NOMO-1 treated with DMSO at 0.1 percent for 48 hours (cell line): Measurements from ENCODE around the gene CD200R1L.
A peak's percentile ranks its signal among the peaks of the same experiment; 100 is the strongest.
"Not testable (repeated sequence)": the region's sequence is repeated elsewhere in the genome, so short reads cannot be mapped to it uniquely, and the experiment has no call there.

ENCODE experiments used
- DNase-seq: peaks from one replicate; lab custom pipeline; 2025; ENCODE audit not compliant: unreplicated experiment; lab: John Stamatoyannopoulos, UW

Gene CD200R1L

DNA sequence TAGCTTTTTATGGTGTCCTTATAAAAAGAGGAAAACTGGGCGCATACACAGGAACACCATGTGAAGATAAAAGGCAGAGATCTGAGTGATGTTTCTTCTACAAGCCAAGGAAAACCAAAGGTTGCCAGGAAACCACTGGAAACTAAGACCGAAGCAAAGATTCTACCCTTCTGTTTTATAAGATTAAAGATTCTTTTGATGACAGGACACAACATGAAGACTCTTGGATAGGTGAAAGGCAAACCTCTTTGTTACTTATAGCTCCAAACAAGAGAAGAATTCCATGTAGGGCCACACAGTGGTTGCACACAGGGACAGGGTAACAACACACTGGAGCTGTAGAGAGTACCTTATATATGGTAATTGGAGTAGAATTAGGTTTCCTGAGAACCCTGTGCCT lies at the start of gene CD200R1L:
CD200R1L (minus strand) TSS at position 101 of the 400 bp plus-strand sequence. CDS start 17,497 bp downstream, outside the sequence.
- DNase-seq = no peak

GRCh38 chr3:112894258-112894657 lies 47.6 kb upstream of the CD200R1L start:
- DNase-seq = no peak

GRCh38 chr3:112889357-112889756 lies 42.7 kb upstream of the CD200R1L start:
- no peak for DNase-seq

DNA sequence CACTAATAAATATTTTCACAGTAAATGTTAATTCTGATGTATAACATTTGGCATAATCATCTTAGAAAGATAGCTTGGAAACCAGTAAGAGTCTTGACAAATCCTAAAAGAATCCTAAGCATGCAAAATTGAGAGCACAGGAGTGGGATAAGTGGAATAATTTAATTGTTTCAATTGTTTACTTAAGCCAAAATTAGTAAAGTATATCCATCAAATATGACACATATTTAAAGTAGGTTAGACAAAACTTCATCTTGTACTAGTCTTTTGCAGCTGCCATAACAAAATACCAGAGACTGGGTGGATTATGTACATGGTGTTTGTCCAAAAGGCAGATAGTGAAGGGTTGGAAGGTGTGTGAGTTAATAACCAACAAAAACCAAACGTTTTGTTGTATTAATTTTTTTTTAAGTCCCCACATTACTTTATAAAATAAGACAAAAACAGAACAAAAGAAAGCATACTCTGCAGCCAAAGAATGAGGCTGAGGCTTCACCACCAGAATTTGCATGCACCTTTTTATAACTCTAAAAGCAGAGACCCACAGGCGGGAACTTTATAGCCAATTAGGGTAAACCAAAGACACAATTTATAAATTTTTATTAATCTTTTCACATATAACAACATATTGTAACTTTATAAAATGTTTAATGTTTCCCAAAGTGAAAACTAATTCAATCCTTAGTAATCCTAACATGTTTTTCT lies 41.9 kb upstream of the CD200R1L start:
- DNase-seq = no peak

- no peak for DNase-seq
These were observed 38.1 kb upstream of the CD200R1L start for GRCh38 chr3:112884678-112885290.

GRCh38 chr3:112881891-112882290 lies 35.2 kb upstream of the CD200R1L start:
- DNase-seq = no peak

DNA sequence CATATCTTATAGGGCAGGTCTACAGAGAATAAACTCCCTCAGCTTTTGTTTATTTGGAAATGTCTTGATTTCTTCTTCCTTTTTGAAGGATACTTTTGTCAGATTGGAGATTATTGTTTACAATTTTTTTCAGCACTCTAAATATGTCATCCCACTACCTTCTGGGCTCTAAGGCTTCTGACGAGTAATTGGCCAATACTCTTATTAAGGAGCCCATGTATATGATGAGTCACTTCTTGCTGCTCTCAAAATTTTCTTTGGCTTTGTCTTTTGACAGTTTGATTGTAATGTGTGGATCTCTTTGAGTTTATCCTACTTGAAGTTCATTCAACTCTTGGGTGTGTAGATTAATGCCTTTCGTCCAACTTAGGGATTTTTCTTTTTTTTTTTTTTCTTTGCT lies 28.9 kb upstream of the CD200R1L start:
- peak; percentile 45 for DNase-seq

- no peak for DNase-seq
These were observed 28.1 kb upstream of the CD200R1L start for GRCh38 chr3:112874725-112875124.

DNA sequence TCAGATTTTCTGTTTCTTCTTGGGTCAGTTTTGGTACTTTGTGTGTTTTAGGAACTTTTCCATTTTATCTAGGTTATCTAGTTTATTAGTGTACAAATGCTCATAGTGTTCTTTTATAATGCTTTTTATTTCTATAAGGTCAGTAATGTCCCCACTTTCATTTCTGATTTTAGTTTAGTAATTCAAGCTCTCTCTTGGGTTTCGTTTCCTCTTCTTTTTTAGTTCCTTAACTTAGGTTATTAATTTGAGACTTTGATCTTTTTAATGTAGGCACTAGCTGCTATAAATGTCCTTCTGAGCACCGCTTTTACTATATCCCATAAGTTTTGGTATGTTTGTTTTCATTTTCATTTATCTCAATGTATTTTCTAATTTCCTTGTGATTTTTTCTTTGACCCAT lies 27.0 kb upstream of the CD200R1L start:
- peak; percentile 92 for DNase-seq

DNA sequence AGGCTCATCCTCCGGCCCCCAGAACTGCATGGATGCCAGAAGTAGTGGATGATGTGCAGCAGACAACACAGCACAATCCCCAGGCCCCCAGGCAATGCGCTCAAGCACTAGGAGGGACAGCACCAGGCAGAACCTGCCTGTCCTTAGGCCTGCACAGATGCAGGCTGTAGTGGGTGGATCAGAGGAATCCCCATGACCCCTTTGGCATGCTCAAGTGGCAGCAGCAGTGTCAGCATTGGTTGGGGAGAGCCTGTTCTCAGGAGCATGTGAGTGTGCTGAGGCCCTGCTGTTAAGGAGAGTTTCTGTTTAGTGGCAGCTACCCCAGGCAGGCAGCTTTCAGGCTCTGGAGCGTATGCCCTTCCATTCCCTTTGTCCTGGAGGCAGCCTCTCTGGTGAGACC lies 25.1 kb upstream of the CD200R1L start:
- no peak for DNase-seq

DNA sequence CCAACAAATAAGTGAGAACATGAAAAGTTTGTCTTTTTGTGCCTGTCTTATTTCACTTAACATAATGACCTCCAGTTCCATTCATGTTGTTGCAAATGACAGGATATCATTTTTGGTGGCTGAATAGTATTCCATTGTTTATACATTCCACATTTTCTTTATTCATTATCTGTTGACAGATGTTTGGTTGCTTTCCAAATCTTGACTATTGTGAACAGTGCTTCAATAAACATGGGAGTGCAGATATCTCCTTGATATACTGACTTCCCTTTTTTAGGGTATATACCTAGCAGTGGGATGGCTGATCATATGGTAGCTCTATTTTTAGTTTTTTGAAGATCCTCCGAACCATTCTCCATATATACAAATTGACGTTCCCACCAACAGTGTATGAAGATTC lies 19.1 kb upstream of the CD200R1L start:
- no peak for DNase-seq

DNA sequence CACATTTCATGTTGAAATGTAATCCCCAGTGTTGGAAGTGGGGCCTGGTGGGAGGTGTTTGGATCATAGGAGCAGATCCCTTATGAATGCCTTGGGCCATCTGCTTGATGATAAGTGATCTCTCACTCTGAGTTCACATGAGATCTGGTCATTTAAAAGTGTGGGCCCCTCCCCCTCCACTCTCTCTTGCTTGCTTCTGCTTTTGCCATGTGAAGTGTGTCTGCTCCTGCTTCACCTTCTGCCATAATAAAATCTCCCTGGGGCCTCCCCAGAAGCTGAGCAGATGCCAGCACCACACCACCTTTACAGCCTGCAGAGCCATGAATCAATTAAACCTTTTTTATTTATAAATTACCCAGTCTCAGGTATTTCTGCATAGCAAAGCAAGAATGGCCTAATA lies 14.2 kb upstream of the CD200R1L start:
- DNase-seq = peak; percentile 29

DNA sequence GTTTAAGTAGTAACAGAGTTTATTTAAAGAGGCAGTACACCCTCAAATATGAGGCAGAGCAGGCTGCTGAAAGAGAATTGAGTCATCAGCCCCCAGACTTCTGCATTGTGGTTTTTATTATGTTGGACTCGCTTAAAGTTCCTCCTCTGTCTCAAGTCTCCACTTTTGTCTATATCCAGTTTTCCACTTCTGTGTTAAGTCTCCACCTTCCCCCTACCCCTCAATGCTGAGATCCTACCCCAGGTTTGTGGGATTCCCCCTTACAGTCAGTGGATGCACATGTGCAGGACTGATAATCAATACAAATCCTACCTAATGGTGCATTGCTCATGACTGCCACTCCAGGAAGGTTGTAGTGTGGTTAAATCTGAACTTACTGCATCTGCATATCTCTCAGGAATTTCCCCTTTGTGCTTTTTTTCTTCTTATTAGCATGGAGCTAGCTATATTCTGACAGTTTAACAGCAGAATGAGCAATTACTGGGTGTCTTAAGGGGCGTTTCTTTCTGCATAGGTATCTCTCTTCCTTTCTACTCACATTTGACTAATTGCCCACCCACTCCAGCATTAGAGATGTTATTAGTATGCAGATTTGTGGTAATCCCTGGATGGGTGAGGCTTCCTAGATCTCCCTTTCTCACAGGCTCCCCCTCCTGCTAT lies 11.9 kb upstream of the CD200R1L start:
- DNase-seq = peak; percentile 94

DNA sequence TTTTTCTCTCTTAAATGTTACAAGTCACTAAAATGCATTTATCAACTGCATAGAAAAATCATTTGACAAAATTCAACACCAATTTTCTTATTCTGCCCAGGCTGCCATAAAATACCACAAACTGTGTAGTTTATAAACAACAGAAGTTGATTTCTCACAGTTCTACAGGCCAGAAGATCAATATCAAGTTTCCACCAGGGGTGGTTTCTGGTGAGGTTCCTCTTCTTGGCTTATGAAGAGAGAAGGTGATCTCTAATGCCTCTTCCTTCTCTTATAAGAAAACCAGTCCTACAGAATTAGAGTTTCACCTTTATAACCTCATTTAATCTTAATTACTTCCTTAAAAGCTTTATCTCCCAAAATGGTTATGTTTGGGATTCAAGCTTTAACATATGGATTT lies 10.9 kb upstream of the CD200R1L start:
- peak; percentile 37 for DNase-seq

- peak; percentile 63 for DNase-seq
These were observed 9.9 kb upstream of the CD200R1L start for GRCh38 chr3:112856537-112856936.

- no peak for DNase-seq
These were observed 9.2 kb upstream of the CD200R1L start for GRCh38 chr3:112855883-112856282.

GRCh38 chr3:112855074-112855473 lies 8.4 kb upstream of the CD200R1L start:
- not testable (repeated sequence) for DNase-seq

GRCh38 chr3:112848196-112848595 lies 1.5 kb upstream of the CD200R1L start:
- no peak for DNase-seq

- DNase-seq = no peak
These were observed 1.0 kb upstream of the CD200R1L start for GRCh38 chr3:112847692-112848091.

GRCh38 chr3:112845772-112846171 lies 892 bp downstream of the CD200R1L start:
- no peak for DNase-seq

DNA sequence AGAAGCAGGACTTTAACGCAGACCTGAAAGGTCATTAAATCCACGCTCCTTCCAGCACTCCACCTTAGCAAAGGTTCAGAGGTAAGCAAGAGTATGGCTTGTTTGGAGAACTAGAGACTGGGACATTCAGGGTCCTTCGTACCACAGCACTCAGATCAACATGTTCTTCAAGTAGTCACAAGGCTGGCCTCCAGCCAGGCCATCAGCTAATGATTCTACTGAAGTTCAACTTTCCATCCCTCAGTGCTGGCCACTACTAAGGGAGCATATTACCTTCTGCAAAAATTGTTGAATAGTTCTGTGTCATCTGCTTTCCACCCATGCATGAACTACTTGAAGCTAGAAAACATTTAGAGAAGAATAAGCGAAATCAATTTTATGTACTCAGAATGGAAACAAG lies 17.6 kb downstream of the CD200R1L start:
- peak; percentile 50 for DNase-seq
